Renal cortex interstitium (tissue), 11 donors: ENCODE results near the gene KCTD3. TPM values are rescaled to one million over a fixed set of nuclear protein-coding genes. Genes with fewer than 3 reads are reported as not detected.

Experiments used
- DNase-seq, 11 donors: peaks; one replicate each; pipeline ENCODE4 v3.0.0-alpha.2; 2013; ENCODE audit warnings: low read depth in 9 of 11, low spot score in 4 of 11; ENCODE audit errors: extremely low read depth in 1 of 11
- polyA plus RNA-seq, 3 donors: library from polyadenylated mRNA; unstranded; fragments of 120-200 nt; gene quantifications; one replicate each; pipeline ENCODE4 v1.2.1, GENCODE V29; 2013; ENCODE audit not compliant: insufficient read length in 3 of 3

The KCTD3 gene
- polyA plus RNA-seq, 3 donors, result 56.9 to 79.6 (median 74.2) TPM

GRCh38 chr1:215594640-215595039 lies 27.5 kb downstream of the KCTD3 start:
- no peak for DNase-seq

- no peak for DNase-seq
These were observed 28.1 kb downstream of the KCTD3 start for GRCh38 chr1:215595231-215595630.

GRCh38 chr1:215597961-215598360 lies 30.9 kb downstream of the KCTD3 start:
- DNase-seq, result no peak

- DNase-seq, result peak in 3 of 11 donors; percentile 6 to 28 (median 7)
These were observed 32.4 kb downstream of the KCTD3 start for GRCh38 chr1:215599418-215600074.

- DNase-seq, result no peak
These were observed 33.2 kb downstream of the KCTD3 start for GRCh38 chr1:215600258-215600792.

GRCh38 chr1:215600867-215601266 lies 33.8 kb downstream of the KCTD3 start:
- no peak for DNase-seq

GRCh38 chr1:215601276-215601675 lies 34.2 kb downstream of the KCTD3 start:
- DNase-seq, result no peak

- DNase-seq, result no peak
These were observed 36.2 kb downstream of the KCTD3 start for GRCh38 chr1:215603319-215603718.

- no peak for DNase-seq
These were observed 38.0 kb downstream of the KCTD3 start for GRCh38 chr1:215605011-215605621.

- DNase-seq, result no peak
These were observed 38.9 kb downstream of the KCTD3 start for GRCh38 chr1:215606036-215606435.

- no peak for DNase-seq
These were observed 39.6 kb downstream of the KCTD3 start for GRCh38 chr1:215606564-215607168.

GRCh38 chr1:215607412-215607811 lies 40.3 kb downstream of the KCTD3 start:
- DNase-seq, result no peak

GRCh38 chr1:215608646-215609045 lies 41.5 kb downstream of the KCTD3 start:
- DNase-seq, result no peak

GRCh38 chr1:215612391-215612790 lies 45.3 kb downstream of the KCTD3 start:
- no peak for DNase-seq

- DNase-seq, result no peak
These were observed 50.9 kb downstream of the KCTD3 start for GRCh38 chr1:215617979-215618378.

- no peak for DNase-seq
These were observed 56.1 kb downstream of the KCTD3 start for GRCh38 chr1:215623162-215623561.

GRCh38 chr1:215625949-215626348 lies 58.8 kb downstream of the KCTD3 start:
- no peak for DNase-seq

GRCh38 chr1:215631040-215631439 lies 63.9 kb downstream of the KCTD3 start:
- peak in 2 of 11 donors; percentile 1 to 3 for DNase-seq

GRCh38 chr1:215631489-215631888 lies 64.4 kb downstream of the KCTD3 start:
- DNase-seq, result no peak

GRCh38 chr1:215635827-215636226 lies 68.7 kb downstream of the KCTD3 start:
- no peak for DNase-seq
